ENCODE data around the gene ACTRT2. TPM values are rescaled to one million over a fixed set of nuclear protein-coding genes. Genes with fewer than 3 reads are reported as not detected.

Gene ACTRT2
- total RNA-seq, 1 experiment from 2014 or later = not detected

DNA sequence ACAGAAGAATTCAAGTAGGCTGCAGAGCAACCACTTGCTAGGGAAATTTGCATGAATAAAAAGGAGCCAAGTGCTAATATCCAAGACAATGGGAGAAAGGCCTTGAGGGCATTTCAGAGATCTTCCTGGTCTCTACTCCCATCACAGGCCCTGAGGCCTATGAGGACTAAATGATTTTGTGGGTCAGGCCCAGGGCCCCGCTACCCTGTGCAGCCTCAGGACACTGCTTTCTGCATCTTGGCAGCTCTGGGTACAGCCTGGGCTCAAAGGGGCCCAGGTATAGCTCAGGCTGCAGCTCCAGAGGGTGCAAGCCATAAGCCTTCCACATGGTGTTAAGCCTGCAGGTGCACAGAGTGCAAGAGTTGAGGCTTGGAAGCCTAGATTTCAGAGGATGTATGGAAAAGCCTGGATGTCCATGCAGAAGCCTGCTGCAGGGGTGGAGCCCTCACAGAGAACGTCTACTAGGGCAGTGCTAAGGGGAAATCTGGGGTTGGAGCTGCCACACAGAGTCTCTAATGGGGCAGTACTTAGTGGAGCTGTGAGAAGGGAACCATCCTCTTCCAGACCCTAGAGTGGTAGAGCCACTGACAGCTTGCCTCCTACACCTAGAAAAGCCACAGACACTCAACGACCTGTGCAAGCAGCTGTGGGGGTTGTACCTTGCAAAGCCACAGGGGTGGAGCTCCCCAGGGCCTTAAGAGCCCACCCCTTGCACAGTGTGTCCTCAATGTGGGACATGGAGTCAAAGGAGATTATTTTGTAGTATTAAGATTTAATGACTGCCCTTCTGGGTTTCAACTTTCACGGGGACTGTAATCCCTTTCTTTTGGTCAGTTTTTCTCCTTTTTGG is 13.7 kb upstream of the ACTRT2 start:
- Histone ChIP-seq H3K79me2 (ENCODE audit: low read length) (no peaks in the 10 kb centered on the region), H3K9me2 (replicated peaks; ENCODE audit: low read length) (no peaks in the 10 kb centered on the region), H3K9ac (ENCODE audit: low read length) (no peak overlapping the region), H3K36me3 (ENCODE audit: low read depth, low read length) (no peaks in the 10 kb centered on the region), H3K27ac (ENCODE audit: low read length) (no peak overlapping the region), H3K4me3 (ENCODE audit: low read length) (no peak overlapping the region), H2AFZ (ENCODE audit: low read length) (no peak overlapping the region), H3K4me2 (ENCODE audit: low read length) (no peak overlapping the region), H3K9me3 (ENCODE audit: low read length) (peaks cover 4% of the 10 kb centered on the region; the same call in 1 of the 2 replicates), H3F3A (ENCODE audit: low read length, unreplicated experiment) (no peaks in the 10 kb centered on the region), H3K4me1 (ENCODE audit: insufficient read depth, low read length) (no peaks in the 10 kb centered on the region), H3K27me3 (ENCODE audit: low read length) (peaks cover 60% of the 10 kb centered on the region), H4K20me1 (ENCODE audit: low read length) (no peaks in the 10 kb centered on the region)
- intact Hi-C loops (cut with micrococcal nuclease) = no loop called here
- POLR2A ChIA-PET (ENCODE audit: unreplicated experiment) = no interaction called here
- no peak for TF ChIP-seq EZH2phosphoT487 (IDR thresholded peaks at IDR 0.05; ENCODE audit: borderline replicate concordance, low read length)
- no peak for TF ChIP-seq EZH2 (IDR thresholded peaks at IDR 0.05; ENCODE audit: low read length, unreplicated experiment)
- TF ChIP-seq, protein P1, sequence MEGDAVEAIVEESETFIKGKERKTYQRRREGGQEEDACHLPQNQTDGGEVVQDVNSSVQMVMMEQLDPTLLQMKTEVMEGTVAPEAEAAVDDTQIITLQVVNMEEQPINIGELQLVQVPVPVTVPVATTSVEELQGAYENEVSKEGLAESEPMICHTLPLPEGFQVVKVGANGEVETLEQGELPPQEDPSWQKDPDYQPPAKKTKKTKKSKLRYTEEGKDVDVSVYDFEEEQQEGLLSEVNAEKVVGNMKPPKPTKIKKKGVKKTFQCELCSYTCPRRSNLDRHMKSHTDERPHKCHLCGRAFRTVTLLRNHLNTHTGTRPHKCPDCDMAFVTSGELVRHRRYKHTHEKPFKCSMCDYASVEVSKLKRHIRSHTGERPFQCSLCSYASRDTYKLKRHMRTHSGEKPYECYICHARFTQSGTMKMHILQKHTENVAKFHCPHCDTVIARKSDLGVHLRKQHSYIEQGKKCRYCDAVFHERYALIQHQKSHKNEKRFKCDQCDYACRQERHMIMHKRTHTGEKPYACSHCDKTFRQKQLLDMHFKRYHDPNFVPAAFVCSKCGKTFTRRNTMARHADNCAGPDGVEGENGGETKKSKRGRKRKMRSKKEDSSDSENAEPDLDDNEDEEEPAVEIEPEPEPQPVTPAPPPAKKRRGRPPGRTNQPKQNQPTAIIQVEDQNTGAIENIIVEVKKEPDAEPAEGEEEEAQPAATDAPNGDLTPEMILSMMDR (conservative IDR thresholded peaks at IDR 0.05; ENCODE audit: low read depth, low read length) = no peak
- no TSS peak for BruUV-seq (replicated peaks)
- no peak for DNase-seq
- CTCF ChIA-PET = no interaction called here
- no peak for ATAC-seq

DNA sequence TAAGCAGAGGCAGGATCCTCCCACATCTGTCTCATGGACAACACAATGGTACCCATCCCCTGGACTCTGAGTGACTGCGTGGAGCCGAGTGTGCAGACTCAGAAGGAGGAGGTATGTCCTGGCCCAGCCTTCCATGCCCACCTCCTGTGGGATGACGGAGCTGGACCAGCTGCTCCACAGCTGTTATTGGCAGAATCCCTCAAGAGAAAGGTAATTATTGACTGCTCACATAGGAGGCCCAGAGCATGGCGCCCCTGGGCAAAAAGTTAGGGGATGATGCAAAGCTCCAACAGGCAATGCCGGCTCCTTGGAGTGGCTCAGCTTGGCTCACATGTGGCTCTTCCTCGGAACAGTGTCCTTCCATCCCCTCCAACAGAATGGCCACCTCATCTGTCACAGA is 12.2 kb upstream of the ACTRT2 start:
- Histone ChIP-seq H4K20me1 (ENCODE audit: low read length) (no peaks in the 10 kb centered on the region), H3K4me1 (ENCODE audit: insufficient read depth, low read length) (no peaks in the 10 kb centered on the region), H3K27ac (ENCODE audit: low read length) (no peak overlapping the region), H3K79me2 (ENCODE audit: low read length) (no peaks in the 10 kb centered on the region), H3K36me3 (ENCODE audit: low read depth, low read length) (no peaks in the 10 kb centered on the region), H3K4me3 (ENCODE audit: low read length) (no peak overlapping the region), H3K9me3 (ENCODE audit: low read length) (peaks cover 4% of the 10 kb centered on the region; the same call in 1 of the 2 replicates), H3F3A (ENCODE audit: low read length, unreplicated experiment) (no peaks in the 10 kb centered on the region), H2AFZ (ENCODE audit: low read length) (no peak overlapping the region), H3K9me2 (replicated peaks; ENCODE audit: low read length) (no peaks in the 10 kb centered on the region), H3K4me2 (ENCODE audit: low read length) (no peak overlapping the region), H3K27me3 (ENCODE audit: low read length) (peaks cover 60% of the 10 kb centered on the region), H3K9ac (ENCODE audit: low read length) (no peak overlapping the region)
- ATAC-seq (no peak), DNase-seq (no peak)
- TF ChIP-seq EZH2 (IDR thresholded peaks at IDR 0.05; ENCODE audit: low read length, unreplicated experiment) (no peak), EZH2phosphoT487 (IDR thresholded peaks at IDR 0.05; ENCODE audit: borderline replicate concordance, low read length) (no peak)
- TF ChIP-seq, protein P1 (conservative IDR thresholded peaks at IDR 0.05; ENCODE audit: low read depth, low read length) = no peak
- POLR2A ChIA-PET (ENCODE audit: unreplicated experiment) = no interaction called here
- CTCF ChIA-PET = no interaction called here
- intact Hi-C loops (cut with micrococcal nuclease) = no loop called here
- BruUV-seq (replicated peaks) = no TSS peak

DNA sequence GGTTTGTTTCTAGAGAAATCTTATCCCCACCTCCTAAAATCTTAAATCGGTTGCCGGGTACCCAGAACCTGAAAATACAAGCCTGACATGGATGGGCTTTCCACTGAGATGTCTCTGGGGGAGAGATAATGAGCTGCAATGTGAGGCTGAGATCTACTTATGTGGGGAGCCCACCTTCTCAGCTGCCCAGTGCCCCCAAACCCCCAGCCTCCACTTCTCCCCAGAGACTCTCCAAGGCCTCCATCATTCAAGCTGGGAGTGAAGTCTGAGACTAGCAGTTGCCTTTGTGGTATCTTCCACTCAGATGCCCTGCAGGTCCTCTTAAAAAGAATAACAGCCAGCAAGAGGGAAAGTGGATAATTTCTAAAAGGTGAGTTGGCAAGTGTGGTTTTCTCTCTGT is 11.7 kb upstream of the ACTRT2 start:
- no peak for TF ChIP-seq EZH2 (IDR thresholded peaks at IDR 0.05; ENCODE audit: low read length, unreplicated experiment)
- TF ChIP-seq, protein P1 (conservative IDR thresholded peaks at IDR 0.05; ENCODE audit: low read depth, low read length) = no peak
- TF ChIP-seq EZH2phosphoT487 (IDR thresholded peaks at IDR 0.05; ENCODE audit: borderline replicate concordance, low read length) = no peak
- H3K9me2 ChIP-seq (replicated peaks; ENCODE audit: low read length) = no peaks in the 10 kb centered on the region
- H3F3A ChIP-seq (ENCODE audit: low read length, unreplicated experiment) = no peaks in the 10 kb centered on the region
- peaks cover 60% of the 10 kb centered on the region for H3K27me3 ChIP-seq (ENCODE audit: low read length)
- ATAC-seq = no peak
- intact Hi-C loops (cut with micrococcal nuclease) = no loop called here
- no peak overlapping the region for H2AFZ ChIP-seq (ENCODE audit: low read length)
- no peak overlapping the region for H3K4me3 ChIP-seq (ENCODE audit: low read length)
- H3K4me2 ChIP-seq (ENCODE audit: low read length) = no peak overlapping the region
- DNase-seq = no peak
- BruUV-seq (replicated peaks) = no TSS peak
- H3K36me3 ChIP-seq (ENCODE audit: low read depth, low read length) = no peaks in the 10 kb centered on the region
- CTCF ChIA-PET = no interaction called here
- no peak overlapping the region for H3K9ac ChIP-seq (ENCODE audit: low read length)
- H4K20me1 ChIP-seq (ENCODE audit: low read length) = no peaks in the 10 kb centered on the region
- peaks cover 4% of the 10 kb centered on the region; the same call in 1 of the 2 replicates for H3K9me3 ChIP-seq (ENCODE audit: low read length)
- H3K27ac ChIP-seq (ENCODE audit: low read length) = no peak overlapping the region
- no peaks in the 10 kb centered on the region for H3K79me2 ChIP-seq (ENCODE audit: low read length)
- H3K4me1 ChIP-seq (ENCODE audit: insufficient read depth, low read length) = no peaks in the 10 kb centered on the region
- POLR2A ChIA-PET (ENCODE audit: unreplicated experiment) = no interaction called here

All from PC-3 (cell line).